ENCODE measurements around the gene LSM3. TPM values are rescaled to one million over a fixed set of nuclear protein-coding genes. Genes with fewer than 3 reads are reported as not detected.

LSM3 gene
- total and polyA plus RNA-seq, 2 of the 4 experiments (the other 2 are of a cell fraction), result 3.4 to 11.5 TPM

DNA sequence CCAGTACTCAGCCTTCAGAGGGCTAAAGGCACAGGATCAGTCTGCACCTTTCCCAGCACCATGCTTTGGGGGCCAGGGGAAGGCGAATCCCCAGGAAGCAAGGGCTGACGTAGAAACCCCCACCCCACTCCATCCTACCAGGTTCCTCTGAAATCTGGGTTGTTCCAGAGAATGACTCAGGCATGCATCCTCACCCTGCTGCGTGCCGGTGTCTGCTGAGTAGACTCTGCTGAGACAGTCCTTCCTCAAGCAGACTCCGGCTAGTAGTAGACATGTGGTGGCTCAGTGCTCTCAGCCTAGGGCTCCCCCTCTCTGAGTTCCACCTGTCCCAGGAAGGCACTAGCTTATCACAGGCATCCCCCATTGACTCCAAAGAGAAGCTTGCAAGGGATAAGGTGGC lies 44.7 kb upstream of the LSM3 start:
- Histone ChIP-seq H2AFZ (replicated peaks; ENCODE audit: low read length, poor library complexity) (no peak overlapping the region), H4K8ac (ENCODE audit: low read depth in 2 of 2, low read length in 2 of 2) (no peak overlapping the region), H3K23ac (ENCODE audit: low read depth, low read length) (no peak overlapping the region), H2AK9ac (replicated peaks; ENCODE audit: low read depth, low read length, poor library complexity) (no peak overlapping the region), H3K56ac (ENCODE audit: extremely low read depth, insufficient read depth, low read length) (no peak overlapping the region), H4K20me1 (ENCODE audit: insufficient read depth, low read length) (peaks cover 2% of the 10 kb centered on the region; the same call in 1 of the 2 replicates), H2AK5ac (ENCODE audit: low read depth, low read length) (no peak overlapping the region), H2BK120ac (ENCODE audit: low read depth, low read length) (no peak overlapping the region), H2BK15ac (ENCODE audit: low read depth, low read length) (no peak overlapping the region), H3K9me3 (ENCODE audit: control insufficient read depth, insufficient read depth, low read length) (no peaks in the 10 kb centered on the region), H3K4me3 (ENCODE audit: insufficient read depth, low read depth, low read length) (no peak overlapping the region), H4K91ac (ENCODE audit: insufficient read depth, low read depth, low read length) (no peak overlapping the region), H2BK5ac (ENCODE audit: low read depth, low read length, poor library complexity, severe bottlenecking) (no peak overlapping the region), H3K79me1 (ENCODE audit: low read depth in 1 of 2, low read length in 2 of 2) (peaks cover 8 to 32% of the 10 kb centered on the region in 2 experiments), H3K4me1 (ENCODE audit: control insufficient read depth, insufficient read depth, low read length) (no peaks in the 10 kb centered on the region), H3K36me3 (ENCODE audit: control insufficient read depth, insufficient read depth, low read length) (peaks cover 82% of the 10 kb centered on the region), H3K27ac (ENCODE audit: insufficient read depth, low read length) (no peak overlapping the region), H4K5ac (ENCODE audit: low read depth, low read length) (no peak overlapping the region), H3K4me2 (ENCODE audit: low read depth, low read length) (no peak overlapping the region), H3K9me1 (ENCODE audit: insufficient read depth, low read length) (peaks cover 8% of the 10 kb centered on the region), H3K4ac (ENCODE audit: low read depth, low read length) (no peak overlapping the region), H3K14ac (replicated peaks; ENCODE audit: low read depth, low read length) (no peak overlapping the region), H3K27me3 (ENCODE audit: control insufficient read depth, insufficient read depth, low read length) (no peaks in the 10 kb centered on the region), H3K9ac (ENCODE audit: low read depth, low read length) (no peak overlapping the region), H3K18ac (ENCODE audit: low read depth, low read length) (no peak overlapping the region), H2BK20ac (ENCODE audit: low read depth, low read length) (no peak overlapping the region)
- no TSS peak for BruUV-seq (replicated peaks)
- in situ Hi-C loops (cut with MboI; ENCODE audit: low sequenced_read_pairs), result loop anchor here (25.0 kb wide), 1 partner anchor 97 kb away; no protein-coding TSS in a partner anchor
- ATAC-seq (ENCODE audit: low read depth) (no peak), DNase-seq (peak; percentile 16)
- ChIA-PET CTCF (no interaction called here), POLR2A (ENCODE audit: unreplicated experiment) (no interaction called here)
- dilution Hi-C loops (cut with HindIII; ENCODE audit: low sequenced_read_pairs, unreplicated experiment), result no loop called here
- 80% methylated on average over 3 of the region's 5 CpGs; no CpG with 5 or more reads in 1 of the 2 experiments for WGBS, 2 experiments (ENCODE audit: extremely low coverage in 2 of 2, insufficient read length in 1 of 2)
- TF ChIP-seq, protein P1, sequence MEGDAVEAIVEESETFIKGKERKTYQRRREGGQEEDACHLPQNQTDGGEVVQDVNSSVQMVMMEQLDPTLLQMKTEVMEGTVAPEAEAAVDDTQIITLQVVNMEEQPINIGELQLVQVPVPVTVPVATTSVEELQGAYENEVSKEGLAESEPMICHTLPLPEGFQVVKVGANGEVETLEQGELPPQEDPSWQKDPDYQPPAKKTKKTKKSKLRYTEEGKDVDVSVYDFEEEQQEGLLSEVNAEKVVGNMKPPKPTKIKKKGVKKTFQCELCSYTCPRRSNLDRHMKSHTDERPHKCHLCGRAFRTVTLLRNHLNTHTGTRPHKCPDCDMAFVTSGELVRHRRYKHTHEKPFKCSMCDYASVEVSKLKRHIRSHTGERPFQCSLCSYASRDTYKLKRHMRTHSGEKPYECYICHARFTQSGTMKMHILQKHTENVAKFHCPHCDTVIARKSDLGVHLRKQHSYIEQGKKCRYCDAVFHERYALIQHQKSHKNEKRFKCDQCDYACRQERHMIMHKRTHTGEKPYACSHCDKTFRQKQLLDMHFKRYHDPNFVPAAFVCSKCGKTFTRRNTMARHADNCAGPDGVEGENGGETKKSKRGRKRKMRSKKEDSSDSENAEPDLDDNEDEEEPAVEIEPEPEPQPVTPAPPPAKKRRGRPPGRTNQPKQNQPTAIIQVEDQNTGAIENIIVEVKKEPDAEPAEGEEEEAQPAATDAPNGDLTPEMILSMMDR (conservative IDR thresholded peaks at IDR 0.05; ENCODE audit: low read depth, low read length), result no peak
- TF ChIP-seq, protein P2, sequence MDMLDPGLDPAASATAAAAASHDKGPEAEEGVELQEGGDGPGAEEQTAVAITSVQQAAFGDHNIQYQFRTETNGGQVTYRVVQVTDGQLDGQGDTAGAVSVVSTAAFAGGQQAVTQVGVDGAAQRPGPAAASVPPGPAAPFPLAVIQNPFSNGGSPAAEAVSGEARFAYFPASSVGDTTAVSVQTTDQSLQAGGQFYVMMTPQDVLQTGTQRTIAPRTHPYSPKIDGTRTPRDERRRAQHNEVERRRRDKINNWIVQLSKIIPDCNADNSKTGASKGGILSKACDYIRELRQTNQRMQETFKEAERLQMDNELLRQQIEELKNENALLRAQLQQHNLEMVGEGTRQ (IDR thresholded peaks at IDR 0.05; ENCODE audit: low read depth, low read length), result no peak
- TF ChIP-seq CEBPB (IDR thresholded peaks at IDR 0.05; ENCODE audit: low read depth, low read length) (no peak), SMC3 (IDR thresholded peaks at IDR 0.05; ENCODE audit: low read depth, low read length) (no peak), RCOR1 (IDR thresholded peaks at IDR 0.05; ENCODE audit: insufficient replicate concordance, low read length) (no peak), CHD1 (IDR thresholded peaks at IDR 0.05; ENCODE audit: low read depth, low read length) (no peak)
- TF ChIP-seq, protein P3, sequence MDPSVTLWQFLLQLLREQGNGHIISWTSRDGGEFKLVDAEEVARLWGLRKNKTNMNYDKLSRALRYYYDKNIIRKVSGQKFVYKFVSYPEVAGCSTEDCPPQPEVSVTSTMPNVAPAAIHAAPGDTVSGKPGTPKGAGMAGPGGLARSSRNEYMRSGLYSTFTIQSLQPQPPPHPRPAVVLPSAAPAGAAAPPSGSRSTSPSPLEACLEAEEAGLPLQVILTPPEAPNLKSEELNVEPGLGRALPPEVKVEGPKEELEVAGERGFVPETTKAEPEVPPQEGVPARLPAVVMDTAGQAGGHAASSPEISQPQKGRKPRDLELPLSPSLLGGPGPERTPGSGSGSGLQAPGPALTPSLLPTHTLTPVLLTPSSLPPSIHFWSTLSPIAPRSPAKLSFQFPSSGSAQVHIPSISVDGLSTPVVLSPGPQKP (IDR thresholded peaks at IDR 0.05; ENCODE audit: borderline replicate concordance, low read depth, low read length), result no peak
- intact Hi-C loops (cut with micrococcal nuclease), result no loop called here
